Measurements from ENCODE around the gene EPHA5. TPM values are rescaled to one million over a fixed set of nuclear protein-coding genes. Genes with fewer than 3 reads are reported as not detected.
"Not testable (repeated sequence)": the region's sequence is repeated elsewhere in the genome, so short reads cannot be mapped to it uniquely, and the experiment has no call there.

Gene EPHA5
- total RNA-seq, 1 experiment from 2014 or later: 2.0 TPM

DNA sequence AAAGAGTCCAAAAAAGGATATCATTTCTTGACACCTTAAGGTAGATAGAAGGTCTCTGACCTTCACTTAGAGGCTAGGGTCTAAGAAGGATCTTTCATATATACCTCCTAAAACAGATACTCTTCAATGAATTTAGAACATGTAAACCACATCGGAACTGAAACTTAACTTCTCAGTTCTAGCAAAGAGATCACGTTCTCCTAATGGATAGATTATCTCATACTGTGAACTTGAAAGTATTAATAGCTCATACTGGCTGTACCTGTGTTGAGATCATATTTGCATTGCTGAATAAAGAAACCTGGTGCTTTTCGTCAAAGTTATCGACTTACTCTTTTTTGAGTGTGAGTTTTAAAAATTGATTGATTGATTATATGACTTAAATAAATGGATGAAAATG lies 353.8 kb downstream of the EPHA5 start:
- Histone ChIP-seq H3K27ac (ENCODE audit: low read length) (no peak overlapping the region), H3K9me3 (ENCODE audit: low read length) (no peaks in the 10 kb centered on the region), H3K4me1 (ENCODE audit: insufficient read depth, low read length) (no peaks in the 10 kb centered on the region), H3K79me2 (ENCODE audit: low read length) (no peaks in the 10 kb centered on the region), H3F3A (ENCODE audit: low read length, unreplicated experiment) (no peaks in the 10 kb centered on the region), H3K9me2 (replicated peaks; ENCODE audit: low read length) (no peaks in the 10 kb centered on the region), H3K27me3 (ENCODE audit: low read length) (no peaks in the 10 kb centered on the region), H3K4me3 (ENCODE audit: low read length) (no peak overlapping the region), H3K9ac (ENCODE audit: low read length) (no peak overlapping the region), H3K36me3 (ENCODE audit: low read depth, low read length) (no peaks in the 10 kb centered on the region), H3K4me2 (ENCODE audit: low read length) (no peak overlapping the region), H4K20me1 (ENCODE audit: low read length) (no peaks in the 10 kb centered on the region), H2AFZ (ENCODE audit: low read length) (no peak overlapping the region)
- POLR2A ChIA-PET (ENCODE audit: unreplicated experiment): no interaction called here
- ATAC-seq (no peak), DNase-seq (no peak)
- intact Hi-C loops (cut with micrococcal nuclease): no loop called here
- CTCF ChIA-PET: no interaction called here
- BruUV-seq (replicated peaks): no TSS peak
- no peak for TF ChIP-seq EZH2 (IDR thresholded peaks at IDR 0.05; ENCODE audit: low read length, unreplicated experiment)
- TF ChIP-seq, protein P1, sequence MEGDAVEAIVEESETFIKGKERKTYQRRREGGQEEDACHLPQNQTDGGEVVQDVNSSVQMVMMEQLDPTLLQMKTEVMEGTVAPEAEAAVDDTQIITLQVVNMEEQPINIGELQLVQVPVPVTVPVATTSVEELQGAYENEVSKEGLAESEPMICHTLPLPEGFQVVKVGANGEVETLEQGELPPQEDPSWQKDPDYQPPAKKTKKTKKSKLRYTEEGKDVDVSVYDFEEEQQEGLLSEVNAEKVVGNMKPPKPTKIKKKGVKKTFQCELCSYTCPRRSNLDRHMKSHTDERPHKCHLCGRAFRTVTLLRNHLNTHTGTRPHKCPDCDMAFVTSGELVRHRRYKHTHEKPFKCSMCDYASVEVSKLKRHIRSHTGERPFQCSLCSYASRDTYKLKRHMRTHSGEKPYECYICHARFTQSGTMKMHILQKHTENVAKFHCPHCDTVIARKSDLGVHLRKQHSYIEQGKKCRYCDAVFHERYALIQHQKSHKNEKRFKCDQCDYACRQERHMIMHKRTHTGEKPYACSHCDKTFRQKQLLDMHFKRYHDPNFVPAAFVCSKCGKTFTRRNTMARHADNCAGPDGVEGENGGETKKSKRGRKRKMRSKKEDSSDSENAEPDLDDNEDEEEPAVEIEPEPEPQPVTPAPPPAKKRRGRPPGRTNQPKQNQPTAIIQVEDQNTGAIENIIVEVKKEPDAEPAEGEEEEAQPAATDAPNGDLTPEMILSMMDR (conservative IDR thresholded peaks at IDR 0.05; ENCODE audit: low read depth, low read length): no peak
- TF ChIP-seq EZH2phosphoT487 (IDR thresholded peaks at IDR 0.05; ENCODE audit: borderline replicate concordance, low read length): no peak

DNA sequence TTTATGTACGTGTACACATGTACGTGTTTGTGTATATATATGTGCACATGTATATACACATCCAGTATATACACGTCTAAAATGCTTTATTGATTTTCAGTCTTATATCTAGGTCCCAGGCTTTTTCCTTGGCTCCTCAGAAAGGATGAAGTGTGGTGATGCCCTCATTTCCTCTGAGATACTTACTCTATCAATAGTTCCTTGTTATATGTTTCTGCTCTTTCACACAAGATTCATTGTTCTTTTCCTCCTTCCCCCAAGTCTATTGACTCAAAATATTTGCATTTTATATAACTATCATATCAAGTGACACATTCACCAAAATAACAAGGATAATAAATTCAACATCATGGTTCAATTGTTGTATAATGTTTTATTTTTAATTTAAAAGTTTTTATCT lies 359.2 kb downstream of the EPHA5 start:
- TF ChIP-seq, protein P1 (conservative IDR thresholded peaks at IDR 0.05; ENCODE audit: low read depth, low read length): no peak
- TF ChIP-seq EZH2 (IDR thresholded peaks at IDR 0.05; ENCODE audit: low read length, unreplicated experiment): no peak
- no peak for TF ChIP-seq EZH2phosphoT487 (IDR thresholded peaks at IDR 0.05; ENCODE audit: borderline replicate concordance, low read length)
- Histone ChIP-seq H3K9me3 (ENCODE audit: low read length) (no peaks in the 10 kb centered on the region), H3K9ac (ENCODE audit: low read length) (no peak overlapping the region), H3K36me3 (ENCODE audit: low read depth, low read length) (no peaks in the 10 kb centered on the region), H3K4me3 (ENCODE audit: low read length) (no peak overlapping the region), H2AFZ (ENCODE audit: low read length) (no peak overlapping the region), H3K27ac (ENCODE audit: low read length) (no peak overlapping the region), H3K9me2 (replicated peaks; ENCODE audit: low read length) (no peaks in the 10 kb centered on the region), H3F3A (ENCODE audit: low read length, unreplicated experiment) (no peaks in the 10 kb centered on the region), H3K4me2 (ENCODE audit: low read length) (no peak overlapping the region), H3K4me1 (ENCODE audit: insufficient read depth, low read length) (peaks cover 10% of the 10 kb centered on the region), H3K27me3 (ENCODE audit: low read length) (no peaks in the 10 kb centered on the region), H3K79me2 (ENCODE audit: low read length) (no peaks in the 10 kb centered on the region), H4K20me1 (ENCODE audit: low read length) (no peaks in the 10 kb centered on the region)
- CTCF ChIA-PET: no interaction called here
- intact Hi-C loops (cut with micrococcal nuclease): no loop called here
- ATAC-seq (peak; percentile 77), DNase-seq (no peak)
- BruUV-seq (replicated peaks): no TSS peak
- POLR2A ChIA-PET (ENCODE audit: unreplicated experiment): no interaction called here

DNA sequence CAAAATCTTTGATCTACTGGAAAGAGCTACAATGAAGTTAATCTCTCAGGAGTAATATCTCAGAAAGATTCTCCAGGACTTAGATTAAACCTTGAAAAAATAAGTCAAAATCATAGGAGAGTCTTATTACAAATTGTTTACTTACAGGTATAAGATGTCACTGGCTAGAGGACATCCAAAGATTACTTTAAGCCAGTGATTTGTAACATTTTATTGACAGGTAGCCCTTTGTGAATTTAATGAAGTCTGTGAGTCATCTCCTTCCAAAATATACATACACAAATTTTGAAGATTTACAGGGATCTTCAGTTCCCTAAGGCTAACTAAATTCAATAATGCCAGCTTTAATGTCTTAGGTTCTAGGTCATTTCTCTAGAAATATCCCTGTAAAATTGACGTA lies 359.7 kb downstream of the EPHA5 start:
- no peaks in the 10 kb centered on the region for H3K9me3 ChIP-seq (ENCODE audit: low read length)
- no peak overlapping the region for H3K4me3 ChIP-seq (ENCODE audit: low read length)
- no peak overlapping the region for H2AFZ ChIP-seq (ENCODE audit: low read length)
- H3K9ac ChIP-seq (ENCODE audit: low read length): no peak overlapping the region
- H3F3A ChIP-seq (ENCODE audit: low read length, unreplicated experiment): no peaks in the 10 kb centered on the region
- H3K27ac ChIP-seq (ENCODE audit: low read length): no peak overlapping the region
- H3K4me1 ChIP-seq (ENCODE audit: insufficient read depth, low read length): peaks cover 10% of the 10 kb centered on the region
- peak; percentile 92 for ATAC-seq
- no peaks in the 10 kb centered on the region for H3K9me2 ChIP-seq (replicated peaks; ENCODE audit: low read length)
- POLR2A ChIA-PET (ENCODE audit: unreplicated experiment): no interaction called here
- peak; percentile 65 for DNase-seq
- BruUV-seq (replicated peaks): no TSS peak
- H3K27me3 ChIP-seq (ENCODE audit: low read length): no peaks in the 10 kb centered on the region
- H4K20me1 ChIP-seq (ENCODE audit: low read length): no peaks in the 10 kb centered on the region
- no peaks in the 10 kb centered on the region for H3K79me2 ChIP-seq (ENCODE audit: low read length)
- no peaks in the 10 kb centered on the region for H3K36me3 ChIP-seq (ENCODE audit: low read depth, low read length)
- TF ChIP-seq, protein P1 (conservative IDR thresholded peaks at IDR 0.05; ENCODE audit: low read depth, low read length): no peak
- TF ChIP-seq EZH2phosphoT487 (IDR thresholded peaks at IDR 0.05; ENCODE audit: borderline replicate concordance, low read length): no peak
- no peak for TF ChIP-seq EZH2 (IDR thresholded peaks at IDR 0.05; ENCODE audit: low read length, unreplicated experiment)
- intact Hi-C loops (cut with micrococcal nuclease): loop anchor here (1.0 kb wide), 1 partner anchor 120 kb away; no protein-coding TSS in a partner anchor
- CTCF ChIA-PET: no interaction called here
- no peak overlapping the region for H3K4me2 ChIP-seq (ENCODE audit: low read length)

DNA sequence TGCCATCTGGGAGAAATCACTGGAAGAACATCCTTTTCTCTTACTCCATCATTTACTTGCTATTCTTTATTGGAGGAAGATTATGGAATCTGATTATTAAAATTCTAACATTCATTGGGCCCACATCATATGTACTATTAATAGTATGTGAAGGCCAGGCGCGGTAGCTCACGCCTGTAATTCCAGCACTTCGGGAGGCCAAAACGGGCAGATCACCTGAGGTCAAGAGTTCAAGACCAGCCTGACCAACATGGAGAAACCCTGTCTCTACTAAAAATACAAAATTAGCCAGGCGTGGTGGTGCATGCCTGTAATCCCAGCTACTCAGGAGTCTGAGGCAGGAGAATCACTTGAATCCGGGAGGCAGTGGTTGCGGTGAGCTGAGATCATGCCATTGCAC lies 361.7 kb downstream of the EPHA5 start:
- H3K9me3 ChIP-seq (ENCODE audit: low read length); H3K4me2 ChIP-seq (ENCODE audit: low read length); CTCF ChIA-PET; H3K9ac ChIP-seq (ENCODE audit: low read length); ATAC-seq; H3K27me3 ChIP-seq (ENCODE audit: low read length); H3K27ac ChIP-seq (ENCODE audit: low read length); H3F3A ChIP-seq (ENCODE audit: low read length, unreplicated experiment); H3K9me2 ChIP-seq (replicated peaks; ENCODE audit: low read length); POLR2A ChIA-PET (ENCODE audit: unreplicated experiment); H3K4me1 ChIP-seq (ENCODE audit: insufficient read depth, low read length); DNase-seq; H3K79me2 ChIP-seq (ENCODE audit: low read length); BruUV-seq (replicated peaks); H3K36me3 ChIP-seq (ENCODE audit: low read depth, low read length); H2AFZ ChIP-seq (ENCODE audit: low read length); H3K4me3 ChIP-seq (ENCODE audit: low read length); intact Hi-C loops (cut with micrococcal nuclease); H4K20me1 ChIP-seq (ENCODE audit: low read length): not testable (repeated sequence)

All from PC-3 (cell line).